ENCODE data around the gene SPTLC1. TPM values are rescaled to one million over a fixed set of nuclear protein-coding genes. Genes with fewer than 3 reads are reported as not detected.

The SPTLC1 gene
- total and polyA plus RNA-seq, 2 of the 13 experiments (the other 11 are each of a cell fraction or from before 2014, with no cell fraction given): 56.2 to 72.5 TPM

DNA sequence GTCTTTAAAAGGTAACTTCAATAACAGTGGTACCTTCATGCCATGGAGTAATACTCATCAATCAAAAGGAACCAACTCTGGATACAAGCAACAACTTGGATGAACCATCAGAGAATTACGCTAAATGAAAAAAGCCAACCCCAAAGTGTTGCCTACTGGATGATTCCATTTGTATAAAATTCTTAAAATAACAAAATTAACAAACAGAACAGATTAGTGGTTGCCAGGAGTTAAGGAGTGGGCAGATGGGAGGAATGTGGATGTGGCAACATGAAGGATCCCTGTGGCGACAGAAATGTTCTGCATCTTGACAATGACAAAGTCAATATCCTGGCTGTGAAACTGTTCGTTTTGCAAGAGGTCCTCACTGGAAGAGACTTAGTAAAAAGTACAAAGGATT, 50.5 kb downstream of the SPTLC1 start:
- Histone ChIP-seq H3K9ac (ENCODE audit: insufficient read depth, low read depth, low read length) (no peak overlapping the region), H2AFZ (ENCODE audit: low read length) (no peak overlapping the region), H3K79me2 (ENCODE audit: insufficient read depth, low read length) (peaks cover 7% of the 10 kb centered on the region), H4K20me1 (ENCODE audit: insufficient read depth, low read length) (no peaks in the 10 kb centered on the region), H3K9me3 (ENCODE audit: low read length) (peaks cover 17% of the 10 kb centered on the region), H3K36me3 (replicated peaks in 1 of 2; ENCODE audit: control insufficient read depth in 1 of 2, insufficient read depth in 2 of 2, low read length in 2 of 2) (peaks cover 14 to 36% of the 10 kb centered on the region in 2 experiments; a peak in 4 of 5 replicates), H3K4me1 (ENCODE audit: insufficient read depth, low read length) (peaks cover 10% of the 10 kb centered on the region), H3K4me3 (replicated peaks in 1 of 3; ENCODE audit: insufficient read depth in 1 of 3, low read depth in 2 of 3, low read length in 3 of 3) (no peak overlapping the region), H3K27ac (ENCODE audit: extremely low read length, insufficient read depth, low read length) (no peak overlapping the region), H3K4me2 (ENCODE audit: low read depth, low read length) (no peak overlapping the region), H3K27me3 (ENCODE audit: control insufficient read depth in 1 of 2, insufficient read depth in 2 of 2, low read length in 2 of 2) (no peaks in the 10 kb centered on the region)
- 99% methylated on average over 3 of the region's 3 CpGs for WGBS (ENCODE audit: low lambda C conversion rate)
- TF ChIP-seq ZNF577 (CRISPR knock-in tag; IDR thresholded peaks at IDR 0.05; ENCODE audit: borderline replicate concordance, low read depth) (no peak), NRL (CRISPR knock-in tag; IDR thresholded peaks at IDR 0.05; ENCODE audit: borderline replicate concordance) (no peak), SNRNP70 (IDR thresholded peaks at IDR 0.05; ENCODE audit: low read depth, low read length) (no peak), ZNF101 (CRISPR knock-in tag; IDR thresholded peaks at IDR 0.05; ENCODE audit: borderline replicate concordance, low read depth) (no peak), ZNF501 (CRISPR knock-in tag; IDR thresholded peaks at IDR 0.05) (no peak), ZNF484 (CRISPR knock-in tag; IDR thresholded peaks at IDR 0.05; ENCODE audit: borderline replicate concordance, low read depth) (no peak), ZBTB10 (CRISPR knock-in tag; IDR thresholded peaks at IDR 0.05; ENCODE audit: borderline replicate concordance) (no peak), PBX3 (CRISPR knock-in tag; IDR thresholded peaks at IDR 0.05; ENCODE audit: borderline replicate concordance) (no peak)
- intact Hi-C loops (cut with micrococcal nuclease; ENCODE audit: unreplicated experiment) (no loop called here), in situ Hi-C loops (cut with HindIII; ENCODE audit: extremely low pct_ligation_motif_present, low pct_unique_long_range_greater_than_20kb) (no loop called here)
- no peak for FAIRE-seq
- ATAC-seq: no peak
- no TSS peak for BruUV-seq (replicated peaks)
- POLR2A ChIA-PET: no interaction called here
- DNase-seq (ENCODE audit: low spot score): no peak
- CTCF ChIA-PET (ENCODE audit: low intra/inter-chr PET ratio, low total read pairs): no interaction called here
